Smooth muscle cell (in vitro differentiated cells): Measurements from ENCODE around the gene SYNE3. TPM values are rescaled to one million over a fixed set of nuclear protein-coding genes. Genes with fewer than 3 reads are reported as not detected.

Experiments used
- DNase-seq: peaks from one replicate; lab custom pipeline; 2025; ENCODE audit not compliant: unreplicated experiment; lab: John Stamatoyannopoulos, UW
- H2AFZ ChIP-seq: fragments of 200-600 bp; sonication (generic); 2 replicates; pipeline ENCODE4 v1.6.0; 2016; ENCODE audit warnings: antibody characterized with exemption, low read depth, mild to moderate bottlenecking
- H3F3A ChIP-seq: fragments of 200-600 bp; sonication (generic); 2 replicates; pipeline ENCODE4 v1.6.0; 2017; ENCODE audit warnings: antibody characterized with exemption, low read depth
- H3K27ac ChIP-seq: fragments of 200-600 bp; sonication (generic); 2 replicates; pipeline ENCODE4 v1.5.1; 2016; ENCODE audit warnings: low read depth, mild to moderate bottlenecking
- H3K27me3 ChIP-seq: fragments of 200-600 bp; sonication (generic); 2 replicates; pipeline ENCODE4 v1.6.1; 2016; ENCODE audit warnings: low read depth, mild to moderate bottlenecking
- H3K36me3 ChIP-seq: fragments of 200-600 bp; sonication (generic); 2 replicates; pipeline ENCODE4 v1.5.1; 2016; ENCODE audit warnings: low read depth
- H3K4me1 ChIP-seq: fragments of 200-600 bp; sonication (generic); 2 replicates; pipeline ENCODE4 v1.5.1; 2016; ENCODE audit warnings: low read depth
- H3K4me2 ChIP-seq: fragments of 200-600 bp; sonication (generic); 2 replicates; pipeline ENCODE4 v1.6.0; 2016; ENCODE audit warnings: mild to moderate bottlenecking
- H3K4me3 ChIP-seq: fragments of 200-600 bp; sonication (generic); 2 replicates; pipeline ENCODE4 v1.5.1; 2016; ENCODE audit warnings: mild to moderate bottlenecking
- H3K79me2 ChIP-seq: fragments of 200-600 bp; sonication (generic); 2 replicates; pipeline ENCODE4 v1.6.0; 2016; ENCODE audit warnings: low read depth, mild to moderate bottlenecking
- H3K9ac ChIP-seq: fragments of 200-600 bp; sonication (generic); 2 replicates; pipeline ENCODE4 v1.6.0; 2016; ENCODE audit warnings: low read depth
- H3K9me3 ChIP-seq: fragments of 200-600 bp; sonication (generic); replicated peaks from 2 replicates; pipeline ENCODE4 v1.5.1; 2016; ENCODE audit warnings: low read depth
- H4K20me1 ChIP-seq: fragments of 200-600 bp; sonication (generic); 2 replicates; pipeline ENCODE4 v1.6.0; 2016; ENCODE audit warnings: low read depth
- WGBS: methylation state at CpG from one replicate; pipeline ENCODE4 v1.1.7; 2016; ENCODE audit warnings: low lambda C conversion rate; 5-methylcytosine and 5-hydroxymethylcytosine counted together
- polyA plus RNA-seq: library from polyadenylated mRNA; unstranded; fragments of >200 nt; fragmentation: Nextera tagmentation; extraction: Ambion mirVana; gene quantifications from 2 replicates; pipeline ENCODE4 v1.2.1, GENCODE V29; 2016
- total RNA-seq: library from RNA; depleted of rRNA; stranded (reverse); fragments of >200 nt; gene quantifications from 2 replicates; pipeline ENCODE4 v1.2.3, GENCODE V29; 2014
- TF ChIP-seq, protein P1 (sequence below): fragments of 200-600 bp; sonication (generic); IDR thresholded peaks from 2 replicates; pipeline ENCODE4 v1.5.1; 2017; ENCODE audit warnings: borderline replicate concordance, mild to moderate bottlenecking, antibody characterized with exemption; ENCODE audit not compliant: insufficient read depth, poor library complexity, severe bottlenecking

Gene SYNE3
- total and polyA plus RNA-seq, 2 experiments from 2014 or later = 4.0 to 4.1 TPM

DNA sequence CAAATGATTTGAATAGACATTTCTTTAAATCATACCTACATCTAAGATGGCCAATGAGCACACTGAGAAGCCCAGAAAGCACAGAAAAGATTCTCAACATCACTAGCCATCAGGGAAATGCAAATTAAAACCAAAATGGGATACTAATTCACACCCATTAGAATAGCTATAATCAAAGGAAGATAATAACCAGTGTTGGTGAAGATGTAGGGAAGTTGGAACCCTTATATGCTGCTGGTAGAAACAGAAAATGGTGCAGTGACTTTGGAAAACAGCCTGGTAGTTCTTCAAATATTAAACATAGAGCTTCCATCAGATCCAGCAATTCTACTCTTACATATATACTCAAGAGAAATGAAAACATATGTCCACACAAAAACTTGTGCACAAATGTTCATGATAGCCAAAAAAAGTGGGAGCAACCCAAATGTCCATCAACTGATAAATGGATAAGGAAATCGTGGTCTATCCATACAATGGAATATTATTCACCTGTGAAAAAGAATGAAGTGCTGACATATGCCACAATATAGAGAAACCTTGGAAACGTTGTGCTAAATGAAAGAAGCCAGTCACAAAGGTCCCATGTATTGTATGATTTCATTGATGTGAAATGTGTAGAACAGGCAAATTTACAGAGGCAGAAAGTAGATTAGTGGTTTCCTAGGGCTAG, 24.4 kb downstream of the SYNE3 start:
- H4K20me1 ChIP-seq = peaks cover 8% of the 10 kb centered on the region
- peaks cover 2% of the 10 kb centered on the region for H3K4me1 ChIP-seq
- WGBS = 69% methylated on average over 2 of the region's 2 CpGs
- no peaks in the 10 kb centered on the region for H3K9me3 ChIP-seq
- H3K27ac ChIP-seq = no peak overlapping the region
- H3K4me2 ChIP-seq = no peak overlapping the region
- no peak overlapping the region for H3K9ac ChIP-seq
- H3K36me3 ChIP-seq = no peaks in the 10 kb centered on the region
- H3K4me3 ChIP-seq = no peak overlapping the region
- no peaks in the 10 kb centered on the region for H3K27me3 ChIP-seq
- no peak overlapping the region for H2AFZ ChIP-seq
- H3K79me2 ChIP-seq = no peaks in the 10 kb centered on the region
- no peak for DNase-seq
- TF ChIP-seq, protein P1, sequence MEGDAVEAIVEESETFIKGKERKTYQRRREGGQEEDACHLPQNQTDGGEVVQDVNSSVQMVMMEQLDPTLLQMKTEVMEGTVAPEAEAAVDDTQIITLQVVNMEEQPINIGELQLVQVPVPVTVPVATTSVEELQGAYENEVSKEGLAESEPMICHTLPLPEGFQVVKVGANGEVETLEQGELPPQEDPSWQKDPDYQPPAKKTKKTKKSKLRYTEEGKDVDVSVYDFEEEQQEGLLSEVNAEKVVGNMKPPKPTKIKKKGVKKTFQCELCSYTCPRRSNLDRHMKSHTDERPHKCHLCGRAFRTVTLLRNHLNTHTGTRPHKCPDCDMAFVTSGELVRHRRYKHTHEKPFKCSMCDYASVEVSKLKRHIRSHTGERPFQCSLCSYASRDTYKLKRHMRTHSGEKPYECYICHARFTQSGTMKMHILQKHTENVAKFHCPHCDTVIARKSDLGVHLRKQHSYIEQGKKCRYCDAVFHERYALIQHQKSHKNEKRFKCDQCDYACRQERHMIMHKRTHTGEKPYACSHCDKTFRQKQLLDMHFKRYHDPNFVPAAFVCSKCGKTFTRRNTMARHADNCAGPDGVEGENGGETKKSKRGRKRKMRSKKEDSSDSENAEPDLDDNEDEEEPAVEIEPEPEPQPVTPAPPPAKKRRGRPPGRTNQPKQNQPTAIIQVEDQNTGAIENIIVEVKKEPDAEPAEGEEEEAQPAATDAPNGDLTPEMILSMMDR = no peak
- peaks cover 7% of the 10 kb centered on the region for H3F3A ChIP-seq

DNA sequence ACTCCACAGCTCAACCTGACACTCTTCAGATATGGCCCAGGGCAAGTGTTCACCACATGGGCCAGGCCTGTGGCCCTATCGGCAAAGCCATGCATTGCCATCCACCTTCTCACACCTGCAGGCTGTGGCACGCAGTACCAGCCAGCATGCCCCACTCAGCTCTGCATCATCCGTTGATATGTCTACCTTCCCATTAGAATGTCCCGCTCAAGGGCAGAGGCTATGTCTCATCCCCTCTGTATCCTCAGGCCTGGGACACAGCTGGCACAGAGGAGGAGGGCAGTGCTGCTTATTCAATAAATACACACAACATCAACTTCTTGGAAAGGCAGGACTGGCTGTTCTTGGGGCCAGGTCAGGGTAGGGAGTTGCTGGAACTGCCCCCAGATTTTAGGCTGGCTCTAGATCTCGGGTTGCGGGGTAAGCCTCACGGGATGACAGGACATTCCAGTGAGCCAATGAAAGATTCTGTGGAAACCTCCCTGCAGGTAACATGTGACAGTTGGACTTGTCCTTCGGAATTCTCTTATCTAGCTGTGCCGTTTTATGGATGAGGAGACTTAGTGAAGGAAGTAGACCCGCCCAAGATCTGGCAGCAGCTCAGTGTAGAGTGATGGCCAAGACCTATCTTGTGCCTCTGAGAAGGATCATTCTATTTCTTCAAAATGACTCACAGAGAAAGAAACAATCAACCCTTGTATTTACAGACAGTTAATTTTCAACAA, 25.6 kb downstream of the SYNE3 start:
- no peaks in the 10 kb centered on the region for H3K4me1 ChIP-seq
- H2AFZ ChIP-seq = no peak overlapping the region
- no peak overlapping the region for H3K9ac ChIP-seq
- no peak overlapping the region for H3K4me3 ChIP-seq
- no peak for DNase-seq
- no peaks in the 10 kb centered on the region for H3K9me3 ChIP-seq
- H3K36me3 ChIP-seq = no peaks in the 10 kb centered on the region
- TF ChIP-seq, protein P1 = no peak
- H3F3A ChIP-seq = no peaks in the 10 kb centered on the region
- H3K79me2 ChIP-seq = no peaks in the 10 kb centered on the region
- H3K4me2 ChIP-seq = no peak overlapping the region
- H3K27me3 ChIP-seq = no peaks in the 10 kb centered on the region
- no peak overlapping the region for H3K27ac ChIP-seq
- 81% methylated on average over 10 of the region's 10 CpGs for WGBS
- H4K20me1 ChIP-seq = no peaks in the 10 kb centered on the region

DNA sequence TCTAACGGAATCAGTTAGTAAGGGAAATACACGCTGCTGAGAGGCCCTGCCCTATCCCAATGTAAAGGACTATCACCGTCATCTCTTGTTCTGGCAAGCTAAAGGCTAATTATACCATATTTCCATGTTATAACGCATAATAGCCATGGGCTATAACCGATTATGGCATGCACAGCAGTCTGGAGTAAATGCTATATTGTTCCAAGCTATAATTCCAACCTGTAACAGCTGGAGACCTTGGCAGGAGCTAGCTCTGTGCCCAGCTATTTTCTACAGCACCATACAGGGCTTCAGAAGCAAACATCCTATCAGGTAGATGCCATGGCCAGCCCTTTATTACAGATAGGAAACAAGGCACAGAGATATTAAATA, 26.3 kb downstream of the SYNE3 start:
- WGBS = 93% methylated on average over 5 of the region's 5 CpGs
- Histone ChIP-seq H3K27me3 (no peaks in the 10 kb centered on the region), H3K79me2 (no peaks in the 10 kb centered on the region), H4K20me1 (no peaks in the 10 kb centered on the region), H3K9ac (no peak overlapping the region), H3F3A (no peaks in the 10 kb centered on the region), H3K27ac (no peak overlapping the region), H3K36me3 (no peaks in the 10 kb centered on the region), H3K4me3 (no peak overlapping the region), H3K4me1 (no peaks in the 10 kb centered on the region), H2AFZ (no peak overlapping the region), H3K4me2 (no peak overlapping the region), H3K9me3 (no peaks in the 10 kb centered on the region)
- no peak for DNase-seq
- TF ChIP-seq, protein P1 = no peak
